PC-9 (cell line): ENCODE measurements around the gene TMEM121B. TPM values are rescaled to one million over a fixed set of nuclear protein-coding genes. Genes with fewer than 3 reads are reported as not detected.
A peak's percentile ranks its signal among the peaks of the same experiment; 100 is the strongest.

Source experiments
- BruUV-seq: library from RNA; stranded (reverse); fragments of 400-500 nt; replicated peaks from 2 replicates; lab custom pipeline; 2021; lab: Mats Ljungman, UMichigan
- CTCF ChIA-PET: fragments of 300-600 bp; sonication (Branson Sonifier 250); formaldehyde crosslinking; loops from one replicate; lab custom pipeline; 2022; ENCODE audit warnings: antibody characterized with exemption; lab: Charles Lee
- POLR2A ChIA-PET: fragments of 300-600 bp; sonication (Branson Sonifier 250); formaldehyde crosslinking; loops from one replicate; lab custom pipeline; 2022; ENCODE audit warnings: antibody characterized with exemption; ENCODE audit not compliant: unreplicated experiment; lab: Charles Lee
- DNase-seq, 2 experiments: peaks; one replicate each; pipeline versions ENCODE4 v3.0.0 to v3.0.0-alpha.2; 2015 to 2022; ENCODE audit warnings: mixed read lengths in 1 of 2
- H2AFZ ChIP-seq: fragments of 200-600 bp; sonication (generic); 2 replicates; pipeline ENCODE4 v1.8.1; 2017; ENCODE audit warnings: antibody characterized with exemption
- H3F3A ChIP-seq: fragments of 200-600 bp; sonication (generic); 2 replicates; pipeline ENCODE4 v1.8.1; 2017; ENCODE audit warnings: antibody characterized with exemption, mild to moderate bottlenecking, low read depth; ENCODE audit not compliant: insufficient read depth
- H3K27ac ChIP-seq: fragments of 200-600 bp; sonication (generic); 2 replicates; pipeline ENCODE4 v1.6.1; 2016; ENCODE audit warnings: mixed run types
- H3K27me3 ChIP-seq: fragments of 200-600 bp; sonication (generic); 2 replicates; pipeline ENCODE4 v1.6.1; 2016; ENCODE audit warnings: low read depth, mixed run types; ENCODE audit not compliant: insufficient read depth
- H3K36me3 ChIP-seq: fragments of 200-600 bp; sonication (generic); 2 replicates; pipeline ENCODE4 v1.6.1; 2016; ENCODE audit warnings: low read depth, mixed run types
- H3K4me1 ChIP-seq: fragments of 200-600 bp; sonication (generic); replicated peaks from 2 replicates; pipeline ENCODE4 v1.6.1; 2016; ENCODE audit warnings: mixed run types; ENCODE audit not compliant: insufficient read depth
- H3K4me2 ChIP-seq: fragments of 200-600 bp; sonication (generic); 2 replicates; pipeline ENCODE4 v1.6.1; 2017; ENCODE audit warnings: mixed run types
- H3K4me3 ChIP-seq: fragments of 200-600 bp; sonication (generic); 2 replicates; pipeline ENCODE4 v1.6.1; 2016; ENCODE audit warnings: mixed run types
- H3K79me2 ChIP-seq: fragments of 200-600 bp; sonication (generic); 2 replicates; pipeline ENCODE4 v1.6.1; 2017; ENCODE audit warnings: low read depth, mixed run types
- H3K9me2 ChIP-seq: fragments of 200-600 bp; sonication (generic); 2 replicates; pipeline ENCODE4 v1.8.1; 2017; ENCODE audit warnings: mild to moderate bottlenecking; ENCODE audit not compliant: insufficient read depth
- H3K9me3 ChIP-seq: fragments of 200-600 bp; sonication (generic); 2 replicates; pipeline ENCODE4 v1.8.1; 2016; ENCODE audit warnings: low read depth; ENCODE audit not compliant: insufficient read depth
- H4K20me1 ChIP-seq: fragments of 200-600 bp; sonication (generic); 2 replicates; pipeline ENCODE4 v1.8.1; 2017; ENCODE audit not compliant: insufficient read depth
- EZH2 ChIP-seq: fragments of 200-600 bp; sonication (generic); IDR thresholded peaks from 2 replicates; pipeline ENCODE4 v1.8.0; 2017; ENCODE audit warnings: antibody characterized with exemption, low read depth
- intact Hi-C: fragments of 100-400 bp; cut with micrococcal nuclease; formaldehyde crosslinking; loops from one replicate; pipeline ENCODE4 v1.10.0; 2022; ENCODE audit not compliant: unreplicated experiment
- total RNA-seq: library from RNA; stranded (reverse); gene quantifications from 2 replicates; pipeline ENCODE4 v1.2.3, GENCODE V29; 2021
- TF ChIP-seq, protein P1 (sequence below): fragments of 200-600 bp; sonication (generic); conservative IDR thresholded peaks from 2 replicates; pipeline ENCODE4 v1.6.1; 2017; ENCODE audit warnings: mixed run types, antibody characterized with exemption, mild to moderate bottlenecking, moderate library complexity

The TMEM121B gene
- total RNA-seq, 1 experiment from 2014 or later: not detected

GRCh38 chr22:17158568-17159503 is 37.7 kb upstream of the TMEM121B start, which contains the start of gene HDHD5:
Gene HDHD5, minus strand, starts transcription at chr22:17159277. Its CDS starts 26 bp downstream, at chr22:17159251.
- POLR2A ChIA-PET: no interaction called here
- Histone ChIP-seq H4K20me1 (no peaks in the 10 kb centered on the region), H3F3A (peaks cover 5% of the 10 kb centered on the region; the same call in 1 of the 2 replicates), H3K4me2 (peak within 1 kb of the TSS; percentile 76), H3K27ac (peak within 1 kb of the TSS; percentile 58), H3K9me2 (no peaks in the 10 kb centered on the region), H2AFZ (peak within 1 kb of the TSS; percentile 97), H3K27me3 (no peaks in the 10 kb centered on the region), H3K9me3 (no peaks in the 10 kb centered on the region), H3K79me2 (peaks cover 28% of the 10 kb centered on the region), H3K4me1 (0 out of 2 replicates have a peak, but pooled peaks cover 9% of the 10 kb centered on the region), H3K4me3 (peak within 1 kb of the TSS; percentile 88), H3K36me3 (no peaks in the 10 kb centered on the region)
- TSS peak; percentile 47 for BruUV-seq
- CTCF ChIA-PET: no interaction called here
- intact Hi-C loops: loop anchor here (1.0 kb wide), 1 partner anchor 75 kb away; the partner anchor contains the start of gene IL17RA
- DNase-seq: peak; percentile 69 to 84
- TF ChIP-seq, protein P1, sequence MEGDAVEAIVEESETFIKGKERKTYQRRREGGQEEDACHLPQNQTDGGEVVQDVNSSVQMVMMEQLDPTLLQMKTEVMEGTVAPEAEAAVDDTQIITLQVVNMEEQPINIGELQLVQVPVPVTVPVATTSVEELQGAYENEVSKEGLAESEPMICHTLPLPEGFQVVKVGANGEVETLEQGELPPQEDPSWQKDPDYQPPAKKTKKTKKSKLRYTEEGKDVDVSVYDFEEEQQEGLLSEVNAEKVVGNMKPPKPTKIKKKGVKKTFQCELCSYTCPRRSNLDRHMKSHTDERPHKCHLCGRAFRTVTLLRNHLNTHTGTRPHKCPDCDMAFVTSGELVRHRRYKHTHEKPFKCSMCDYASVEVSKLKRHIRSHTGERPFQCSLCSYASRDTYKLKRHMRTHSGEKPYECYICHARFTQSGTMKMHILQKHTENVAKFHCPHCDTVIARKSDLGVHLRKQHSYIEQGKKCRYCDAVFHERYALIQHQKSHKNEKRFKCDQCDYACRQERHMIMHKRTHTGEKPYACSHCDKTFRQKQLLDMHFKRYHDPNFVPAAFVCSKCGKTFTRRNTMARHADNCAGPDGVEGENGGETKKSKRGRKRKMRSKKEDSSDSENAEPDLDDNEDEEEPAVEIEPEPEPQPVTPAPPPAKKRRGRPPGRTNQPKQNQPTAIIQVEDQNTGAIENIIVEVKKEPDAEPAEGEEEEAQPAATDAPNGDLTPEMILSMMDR: no peak
- TF ChIP-seq EZH2: no peak

DNA sequence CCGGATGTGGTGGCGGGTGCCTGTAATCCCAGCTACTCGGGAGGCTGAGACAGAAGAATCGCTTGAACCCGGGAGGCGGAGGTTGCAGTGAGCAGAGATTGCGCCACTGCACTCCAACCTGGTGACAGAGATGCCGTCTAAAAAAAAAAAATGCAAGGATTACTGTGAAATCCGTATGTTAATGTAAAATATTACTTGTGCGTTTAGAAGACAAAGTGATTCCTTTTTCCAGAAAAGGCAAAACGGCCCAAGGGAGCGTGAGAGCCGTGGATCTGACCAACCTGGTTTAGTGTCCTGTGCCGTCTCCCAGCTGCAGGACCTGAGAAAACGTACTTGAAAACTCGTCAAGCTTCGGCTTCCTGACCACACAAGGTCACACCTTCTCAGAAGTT is 37.0 kb upstream of the TMEM121B start:
- no peak for DNase-seq
- H2AFZ ChIP-seq: peak overlapping the region; percentile 90
- intact Hi-C loops: no loop called here
- H3K27ac ChIP-seq: peak overlapping the region; percentile 58
- H3K27me3 ChIP-seq: no peaks in the 10 kb centered on the region
- no peaks in the 10 kb centered on the region for H4K20me1 ChIP-seq
- H3K9me2 ChIP-seq: no peaks in the 10 kb centered on the region
- TF ChIP-seq, protein P1: no peak
- no peak for TF ChIP-seq EZH2
- peak overlapping the region; percentile 76 for H3K4me2 ChIP-seq
- H3K9me3 ChIP-seq: no peaks in the 10 kb centered on the region
- CTCF ChIA-PET: no interaction called here
- peaks cover 31% of the 10 kb centered on the region for H3K79me2 ChIP-seq
- 0 out of 2 replicates have a peak, but pooled peaks cover 9% of the 10 kb centered on the region for H3K4me1 ChIP-seq
- no TSS peak for BruUV-seq
- POLR2A ChIA-PET: no interaction called here
- H3F3A ChIP-seq: peaks cover 5% of the 10 kb centered on the region; the same call in 1 of the 2 replicates
- H3K36me3 ChIP-seq: no peaks in the 10 kb centered on the region
- peak overlapping the region; percentile 88 for H3K4me3 ChIP-seq

GRCh38 chr22:17157714-17158113 is 36.6 kb upstream of the TMEM121B start:
- intact Hi-C loops: no loop called here
- H3K4me3 ChIP-seq: peak overlapping the region; percentile 88
- H3K4me2 ChIP-seq: peak overlapping the region; percentile 76
- no peak overlapping the region for H3K27ac ChIP-seq
- H3K36me3 ChIP-seq: no peaks in the 10 kb centered on the region
- H3K9me2 ChIP-seq: no peaks in the 10 kb centered on the region
- 0 out of 2 replicates have a peak, but pooled peaks cover 9% of the 10 kb centered on the region for H3K4me1 ChIP-seq
- ChIA-PET POLR2A (no interaction called here), CTCF (no interaction called here)
- H3K27me3 ChIP-seq: no peaks in the 10 kb centered on the region
- H2AFZ ChIP-seq: no peak overlapping the region
- H4K20me1 ChIP-seq: no peaks in the 10 kb centered on the region
- TF ChIP-seq, protein P1: no peak
- no peak for TF ChIP-seq EZH2
- H3K9me3 ChIP-seq: no peaks in the 10 kb centered on the region
- peaks cover 31% of the 10 kb centered on the region for H3K79me2 ChIP-seq
- BruUV-seq: no TSS peak
- H3F3A ChIP-seq: peaks cover 5% of the 10 kb centered on the region; the same call in 1 of the 2 replicates
- no peak for DNase-seq
